Endothelial cell of umbilical vein (primary cell): ENCODE results near the gene COL4A2. TPM values are rescaled to one million over a fixed set of nuclear protein-coding genes. Genes with fewer than 3 reads are reported as not detected.

ENCODE experiments used
- BruUV-seq: library from RNA; stranded (reverse); fragments of 400-500 nt; replicated peaks from 2 replicates; lab custom pipeline; 2021; lab: Mats Ljungman, UMichigan
- CTCF ChIA-PET: fragments of 300-600, 350-600 bp; sonication (Branson Sonifier 250); formaldehyde crosslinking; loops from one replicate; lab custom pipeline; 2021; ENCODE audit warnings: antibody characterized with exemption, inconsistent platforms; lab: Charles Lee
- POLR2A ChIA-PET: fragments of 300-600, 350-600 bp; sonication (Branson Sonifier 250); formaldehyde crosslinking; loops from one replicate; lab custom pipeline; 2021; ENCODE audit warnings: antibody characterized with exemption, inconsistent platforms; lab: Charles Lee
- DNase-seq: peaks from one replicate; pipeline ENCODE4 v3.0.0-alpha.2; 2011; ENCODE audit warnings: low read depth, low spot score
- FAIRE-seq: peaks from 2 replicates; lab custom pipeline; 2011; peaks lifted over from hg19 to GRCh38; lab: Jason Lieb, UNC
- H2AFZ ChIP-seq: 2 replicates; pipeline ENCODE4 v1.6.0; 2012; ENCODE audit warnings: low read depth, low read length, control low read depth, inconsistent platforms
- H3K27ac ChIP-seq: 2 replicates; pipeline ENCODE4 v1.5.1; 2011; ENCODE audit warnings: low read depth, mild to moderate bottlenecking, control low read depth, low read length, moderate library complexity; ENCODE audit not compliant: insufficient read depth
- H3K27me3 ChIP-seq, 2 experiments: 2 replicates each; pipeline versions ENCODE4 v1.6.0 to v1.6.1; 2011; ENCODE audit warnings: low read length in 2 of 2, mixed read lengths in 1 of 2; ENCODE audit not compliant: control insufficient read depth in 2 of 2, insufficient read depth in 2 of 2
- H3K36me3 ChIP-seq, 2 experiments: 2 replicates in 1 of 2; 3 replicates in 1 of 2; pipeline ENCODE4 v1.5.1; 2011; ENCODE audit warnings: low read length in 2 of 2, mild to moderate bottlenecking in 1 of 2, moderate library complexity in 1 of 2; ENCODE audit not compliant: control insufficient read depth in 2 of 2, insufficient read depth in 2 of 2; ENCODE audit errors: extremely low read depth in 1 of 2
- H3K4me1 ChIP-seq: 3 replicates; pipeline ENCODE4 v1.5.1; 2011; ENCODE audit warnings: mild to moderate bottlenecking, low read length; ENCODE audit not compliant: control insufficient read depth, insufficient read depth; ENCODE audit errors: extremely low read depth
- H3K4me2 ChIP-seq: 2 replicates; pipeline ENCODE4 v1.6.1; 2011; ENCODE audit warnings: low read length, control low read depth, mixed read lengths; ENCODE audit not compliant: insufficient read depth
- H3K4me3 ChIP-seq, 3 experiments: fragments of 200-600 bp in 1 of 3; sonication (generic), shearing (Covaris generic) in 1 of 3; replicated peaks in 1 of 3; 2 replicates each; pipeline ENCODE4 v1.5.1; 2011 to 2016; ENCODE audit warnings: control low read depth in 3 of 3, low read length in 3 of 3, mild to moderate bottlenecking in 2 of 3, inconsistent platforms in 1 of 3, low read depth in 1 of 3, moderate library complexity in 1 of 3; ENCODE audit not compliant: insufficient read depth in 1 of 3
- H3K79me2 ChIP-seq: 2 replicates; pipeline ENCODE4 v1.6.0; 2012; ENCODE audit warnings: low read length, inconsistent platforms; ENCODE audit not compliant: control insufficient read depth, insufficient read depth
- H3K9ac ChIP-seq: replicated peaks from 2 replicates; pipeline ENCODE3; 2011; ENCODE audit warnings: low read length, control low read depth; ENCODE audit not compliant: insufficient read depth; ENCODE audit errors: extremely low read depth
- H3K9me1 ChIP-seq: replicated peaks from 3 replicates; pipeline ENCODE4 v1.6.0; 2011; ENCODE audit warnings: mild to moderate bottlenecking, low read length; ENCODE audit not compliant: control insufficient read depth, insufficient read depth; ENCODE audit errors: extremely low read depth
- H3K9me3 ChIP-seq: replicated peaks from 2 replicates; pipeline ENCODE4 v1.5.1; 2012; ENCODE audit warnings: low read length, inconsistent platforms; ENCODE audit not compliant: control insufficient read depth, insufficient read depth
- H4K20me1 ChIP-seq: replicated peaks from 2 replicates; pipeline ENCODE3; 2011; ENCODE audit warnings: mild to moderate bottlenecking, low read length; ENCODE audit not compliant: control insufficient read depth, insufficient read depth; ENCODE audit errors: extremely low read depth
- EZH2 ChIP-seq: IDR thresholded peaks from 2 replicates; pipeline ENCODE4 v1.6.1; 2012; ENCODE audit warnings: borderline replicate concordance, low read depth, mild to moderate bottlenecking, moderate library complexity, low read length, inconsistent platforms; ENCODE audit not compliant: severe bottlenecking
- FOS ChIP-seq: IDR thresholded peaks from 2 replicates; pipeline ENCODE4 v1.6.1; 2011; ENCODE audit warnings: mild to moderate bottlenecking, low read length, moderate library complexity, borderline replicate concordance; ENCODE audit not compliant: insufficient read depth
- GATA2 ChIP-seq: IDR thresholded peaks from 2 replicates; pipeline ENCODE4 v1.7.0; 2011; ENCODE audit warnings: low read depth, mild to moderate bottlenecking, moderate library complexity, mixed read lengths, low read length; ENCODE audit not compliant: insufficient read length, insufficient read depth
- JUN ChIP-seq: IDR thresholded peaks from 2 replicates; pipeline ENCODE4 v1.6.1; 2011; ENCODE audit warnings: borderline replicate concordance, low read depth; ENCODE audit not compliant: insufficient read length, insufficient read depth
- MYC ChIP-seq: IDR thresholded peaks from one replicate; pipeline ENCODE4 v1.6.1; 2011; ENCODE audit warnings: mild to moderate bottlenecking, low read depth, low read length
- POLR2A ChIP-seq: IDR thresholded peaks from 2 replicates; pipeline ENCODE4 v1.6.1; 2012; ENCODE audit warnings: low read depth, mild to moderate bottlenecking, control low read depth, low read length
- POLR2AphosphoS5 ChIP-seq: IDR thresholded peaks from 2 replicates; pipeline ENCODE4 v1.6.1; 2012; ENCODE audit warnings: low read depth, mild to moderate bottlenecking, control low read depth, low read length, moderate library complexity; ENCODE audit not compliant: insufficient read depth
- dilution Hi-C: fragments of 300-500 bp; cut with MboI; formaldehyde crosslinking; loops from one replicate; pipeline ENCODE4 v1.15.0; 2019; ENCODE audit warnings: low sequenced_read_pairs; ENCODE audit not compliant: extremely low pct_ligation_motif_present
- intact Hi-C: fragments of 100-400 bp; cut with micrococcal nuclease; formaldehyde crosslinking; loops from one replicate; pipeline ENCODE4 v1.10.0; 2022
- polyA plus RNA-seq, 4 experiments: library from polyadenylated mRNA; depleted of rRNA in 3 of 4; stranded (reverse) in 3 of 4; unstranded in 1 of 4; fragments of >200 nt; gene quantifications; 2 replicates each; pipeline versions ENCODE4 v1.2.1 to v1.2.3, GENCODE V29; 2011 to 2012; ENCODE audit warnings: missing spikeins in 1 of 4
- total RNA-seq: library from RNA; stranded (reverse); gene quantifications from 2 replicates; pipeline ENCODE4 v1.2.3, GENCODE V29; 2021
- TF ChIP-seq, protein P1 (sequence below): IDR thresholded peaks from 2 replicates; pipeline ENCODE4 v1.6.1; 2011; ENCODE audit not compliant: insufficient read depth, insufficient read length
- TF ChIP-seq, protein P2 (sequence below), 2 donors: IDR thresholded peaks; 1 replicate in 1 of 2; 2 replicates in 1 of 2; pipeline ENCODE4 v1.5.1; 2011; ENCODE audit warnings: low read length in 2 of 2, mild to moderate bottlenecking in 2 of 2, moderate library complexity in 2 of 2, control low read depth in 1 of 2, inconsistent platforms in 1 of 2, low read depth in 1 of 2; ENCODE audit not compliant: insufficient read depth in 1 of 2; ENCODE audit errors: extremely low read depth in 1 of 2

COL4A2 gene
- total and polyA plus RNA-seq, 2 donors (not counting 3 experiments of a cell fraction or from before 2014, with no cell fraction given) = 792 to 940 TPM

DNA sequence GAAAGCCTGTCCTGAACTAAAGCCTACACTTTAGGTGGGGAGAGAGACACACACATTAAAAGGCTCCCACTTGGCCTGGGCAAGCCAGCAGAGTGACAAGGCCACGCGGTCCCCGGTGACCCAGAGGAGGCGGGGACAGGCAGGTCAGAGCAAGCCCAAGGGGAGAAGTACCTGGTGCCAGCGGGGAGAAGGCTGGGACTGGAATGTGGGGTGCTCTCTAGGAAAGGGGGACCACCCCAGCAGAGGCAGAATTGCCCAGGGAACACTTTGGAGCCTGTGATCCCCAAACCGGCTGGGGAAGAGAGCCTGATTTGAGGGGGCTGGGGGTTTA, 172.1 kb downstream of the COL4A2 start:
- Histone ChIP-seq H3K9me3 (no peaks in the 10 kb centered on the region), H3K9me1 (no peaks in the 10 kb centered on the region), H3K4me3 (no peak overlapping the region), H3K4me1 (peaks cover 15% of the 10 kb centered on the region), H3K27ac (no peak overlapping the region), H3K27me3 (no peaks in the 10 kb centered on the region), H3K4me2 (no peak overlapping the region), H2AFZ (no peak overlapping the region), H3K9ac (no peak overlapping the region), H4K20me1 (no peaks in the 10 kb centered on the region), H3K36me3 (peaks cover 8 to 46% of the 10 kb centered on the region in 2 experiments), H3K79me2 (no peaks in the 10 kb centered on the region)
- TF ChIP-seq EZH2 (no peak), FOS (no peak), POLR2AphosphoS5 (no peak), MYC (no peak), POLR2A (no peak), JUN (no peak), GATA2 (no peak)
- TF ChIP-seq, protein P1, sequence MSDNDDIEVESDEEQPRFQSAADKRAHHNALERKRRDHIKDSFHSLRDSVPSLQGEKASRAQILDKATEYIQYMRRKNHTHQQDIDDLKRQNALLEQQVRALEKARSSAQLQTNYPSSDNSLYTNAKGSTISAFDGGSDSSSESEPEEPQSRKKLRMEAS = no peak
- TF ChIP-seq, protein P2, sequence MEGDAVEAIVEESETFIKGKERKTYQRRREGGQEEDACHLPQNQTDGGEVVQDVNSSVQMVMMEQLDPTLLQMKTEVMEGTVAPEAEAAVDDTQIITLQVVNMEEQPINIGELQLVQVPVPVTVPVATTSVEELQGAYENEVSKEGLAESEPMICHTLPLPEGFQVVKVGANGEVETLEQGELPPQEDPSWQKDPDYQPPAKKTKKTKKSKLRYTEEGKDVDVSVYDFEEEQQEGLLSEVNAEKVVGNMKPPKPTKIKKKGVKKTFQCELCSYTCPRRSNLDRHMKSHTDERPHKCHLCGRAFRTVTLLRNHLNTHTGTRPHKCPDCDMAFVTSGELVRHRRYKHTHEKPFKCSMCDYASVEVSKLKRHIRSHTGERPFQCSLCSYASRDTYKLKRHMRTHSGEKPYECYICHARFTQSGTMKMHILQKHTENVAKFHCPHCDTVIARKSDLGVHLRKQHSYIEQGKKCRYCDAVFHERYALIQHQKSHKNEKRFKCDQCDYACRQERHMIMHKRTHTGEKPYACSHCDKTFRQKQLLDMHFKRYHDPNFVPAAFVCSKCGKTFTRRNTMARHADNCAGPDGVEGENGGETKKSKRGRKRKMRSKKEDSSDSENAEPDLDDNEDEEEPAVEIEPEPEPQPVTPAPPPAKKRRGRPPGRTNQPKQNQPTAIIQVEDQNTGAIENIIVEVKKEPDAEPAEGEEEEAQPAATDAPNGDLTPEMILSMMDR (IDR thresholded peaks at IDR 0.05; ENCODE audit: extremely low read depth in 1 of 2, insufficient read depth in 1 of 2, low read depth in 1 of 2, low read length in 2 of 2) = no peak
- FAIRE-seq = no peak
- no peak for DNase-seq
- dilution Hi-C loops = no loop called here
- CTCF ChIA-PET = interaction anchor here (1.1 kb wide), 1 partner anchor 23 kb away, joined by 3 read pairs; no protein-coding TSS in a partner anchor
- intact Hi-C loops = no loop called here
- POLR2A ChIA-PET = no interaction called here
- BruUV-seq = no TSS peak
